PC-3 (cell line): Measurements from ENCODE around the gene OR4K5.

ENCODE experiments used
- EZH2 ChIP-seq: fragments of 300-600 bp; sonication (generic); IDR thresholded peaks from one replicate; pipeline ENCODE4 v1.6.1; 2017; ENCODE audit warnings: antibody characterized with exemption, mild to moderate bottlenecking, low read length; ENCODE audit not compliant: unreplicated experiment
- TF ChIP-seq, protein P1 (sequence below): fragments of 300-600 bp; sonication (generic); conservative IDR thresholded peaks from 2 replicates; pipeline ENCODE4 v1.5.1; 2017; ENCODE audit warnings: antibody characterized with exemption, low read depth, mild to moderate bottlenecking, low read length

DNA sequence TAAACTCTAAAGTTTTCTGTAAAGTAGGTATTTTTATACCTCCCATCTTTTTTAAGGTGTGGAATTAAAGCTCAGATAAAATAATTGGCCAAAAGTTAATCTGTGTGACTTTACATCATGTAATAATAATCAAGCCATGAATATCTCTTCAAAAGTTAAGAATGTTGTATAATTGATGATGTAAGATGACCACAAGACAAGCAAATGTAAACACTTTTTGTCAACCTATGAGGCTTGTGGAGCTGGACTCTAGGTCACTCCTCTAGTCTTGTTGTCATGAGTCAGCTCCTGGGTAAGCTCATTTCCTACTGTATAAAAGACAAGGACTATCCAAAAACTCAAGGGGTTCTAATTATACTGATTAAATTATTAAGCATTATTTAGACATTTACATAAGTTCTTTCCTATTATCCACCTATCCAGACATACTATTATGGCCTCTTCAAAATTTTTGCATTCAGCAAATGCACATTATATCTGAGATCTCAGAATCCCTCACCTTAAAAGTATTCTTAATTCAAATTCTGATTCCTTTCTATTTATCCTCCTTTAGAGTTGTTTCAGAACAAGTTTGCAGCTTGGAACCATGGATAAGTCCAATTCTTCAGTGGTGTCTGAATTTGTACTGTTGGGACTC, at the start of gene OR4K5:
- TF ChIP-seq, protein P1, sequence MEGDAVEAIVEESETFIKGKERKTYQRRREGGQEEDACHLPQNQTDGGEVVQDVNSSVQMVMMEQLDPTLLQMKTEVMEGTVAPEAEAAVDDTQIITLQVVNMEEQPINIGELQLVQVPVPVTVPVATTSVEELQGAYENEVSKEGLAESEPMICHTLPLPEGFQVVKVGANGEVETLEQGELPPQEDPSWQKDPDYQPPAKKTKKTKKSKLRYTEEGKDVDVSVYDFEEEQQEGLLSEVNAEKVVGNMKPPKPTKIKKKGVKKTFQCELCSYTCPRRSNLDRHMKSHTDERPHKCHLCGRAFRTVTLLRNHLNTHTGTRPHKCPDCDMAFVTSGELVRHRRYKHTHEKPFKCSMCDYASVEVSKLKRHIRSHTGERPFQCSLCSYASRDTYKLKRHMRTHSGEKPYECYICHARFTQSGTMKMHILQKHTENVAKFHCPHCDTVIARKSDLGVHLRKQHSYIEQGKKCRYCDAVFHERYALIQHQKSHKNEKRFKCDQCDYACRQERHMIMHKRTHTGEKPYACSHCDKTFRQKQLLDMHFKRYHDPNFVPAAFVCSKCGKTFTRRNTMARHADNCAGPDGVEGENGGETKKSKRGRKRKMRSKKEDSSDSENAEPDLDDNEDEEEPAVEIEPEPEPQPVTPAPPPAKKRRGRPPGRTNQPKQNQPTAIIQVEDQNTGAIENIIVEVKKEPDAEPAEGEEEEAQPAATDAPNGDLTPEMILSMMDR, result no peak
- no peak for TF ChIP-seq EZH2
